Measurements from ENCODE around the gene POU2AF2. TPM values are rescaled to one million over a fixed set of nuclear protein-coding genes. Genes with fewer than 3 reads are reported as not detected.

POU2AF2 gene
- total RNA-seq, 6 experiments from 2014 or later, result not detected

GRCh38 chr11:111320728-111321568 lies 75.4 kb downstream of the POU2AF2 start:
- 63% methylated on average over 4 of the region's 5 CpGs for WGBS (ENCODE audit: insufficient coverage, low coverage, low lambda C conversion rate, missing lambda C conversion rate)
- no peaks in the 10 kb centered on the region for H3K27me3 ChIP-seq
- H3K9me3 ChIP-seq, result no peaks in the 10 kb centered on the region
- intact Hi-C loops (cut with DNase I), result no loop called here
- TF ChIP-seq CTCF (IDR thresholded peaks at IDR 0.05), result no peak
- TF ChIP-seq POLR2A (IDR thresholded peaks at IDR 0.05), result no peak
- no peaks in the 10 kb centered on the region for H3K36me3 ChIP-seq
- no peak overlapping the region for H3K27ac ChIP-seq
- peak; percentile 39 to 84 (median 70) for DNase-seq
- H3K4me3 ChIP-seq, result no peak overlapping the region
- ATAC-seq, result peak; percentile 95 to 99 (median 96)
- H3K4me1 ChIP-seq, result peaks cover 0 to 12% (median 3%) of the 10 kb centered on the region in 4 donors

GRCh38 chr11:111322534-111322933 lies 77.0 kb downstream of the POU2AF2 start:
- TF ChIP-seq CTCF (IDR thresholded peaks at IDR 0.05) (no peak), POLR2A (IDR thresholded peaks at IDR 0.05) (no peak)
- Histone ChIP-seq H3K27ac (no peak overlapping the region), H3K27me3 (no peaks in the 10 kb centered on the region), H3K36me3 (no peaks in the 10 kb centered on the region), H3K9me3 (no peaks in the 10 kb centered on the region), H3K4me3 (no peak overlapping the region), H3K4me1 (peaks cover 0 to 13% (median 4%) of the 10 kb centered on the region in 4 donors)
- DNase-seq (no peak), ATAC-seq (no peak)
- intact Hi-C loops (cut with DNase I), result no loop called here
- 100% methylated on average over 2 of the region's 2 CpGs for WGBS (ENCODE audit: insufficient coverage, low coverage, low lambda C conversion rate, missing lambda C conversion rate)

GRCh38 chr11:111324277-111324720 lies 78.8 kb downstream of the POU2AF2 start:
- whole genome bisulfite sequencing (ENCODE audit: insufficient coverage, low coverage, low lambda C conversion rate, missing lambda C conversion rate), result 71% methylated on average over 5 of the region's 5 CpGs

GRCh38 chr11:111325259-111325658 lies 79.7 kb downstream of the POU2AF2 start:
- Histone ChIP-seq H3K27me3 (no peaks in the 10 kb centered on the region), H3K9me3 (no peaks in the 10 kb centered on the region), H3K36me3 (no peaks in the 10 kb centered on the region), H3K27ac (no peak overlapping the region), H3K4me1 (peaks cover 0 to 28% (median 14%) of the 10 kb centered on the region in 4 donors), H3K4me3 (no peak overlapping the region)
- no peak for DNase-seq
- WGBS (ENCODE audit: insufficient coverage, low coverage, low lambda C conversion rate, missing lambda C conversion rate), result 75% methylated on average over 2 of the region's 5 CpGs
- intact Hi-C loops (cut with DNase I), result no loop called here
- TF ChIP-seq CTCF (IDR thresholded peaks at IDR 0.05) (no peak), POLR2A (IDR thresholded peaks at IDR 0.05) (no peak)
- no peak for ATAC-seq

More at GRCh38 chr11:111324277-111324720, 78.8 kb downstream of the POU2AF2 start:
- Histone ChIP-seq H3K27ac (no peak overlapping the region), H3K4me3 (no peak overlapping the region), H3K4me1 (peaks cover 0 to 21% (median 9%) of the 10 kb centered on the region in 4 donors), H3K36me3 (no peaks in the 10 kb centered on the region), H3K9me3 (no peaks in the 10 kb centered on the region), H3K27me3 (no peaks in the 10 kb centered on the region)
- DNase-seq (no peak), ATAC-seq (no peak)
- intact Hi-C loops (cut with DNase I), result no loop called here
- TF ChIP-seq POLR2A (IDR thresholded peaks at IDR 0.05), result no peak
- no peak for TF ChIP-seq CTCF (IDR thresholded peaks at IDR 0.05)
